ENCODE data around the gene DLX4.

DLX4 gene

GRCh38 chr17:49977463-49978389 lies 8.7 kb downstream of the DLX4 start:
- Histone ChIP-seq H3K9me3 (ENCODE audit: control insufficient read depth, insufficient read depth, low read length) (no peaks in the 10 kb centered on the region), H3K4me1 (ENCODE audit: control insufficient read depth, insufficient read depth, low read length) (peaks cover 30% of the 10 kb centered on the region), H3K9ac (ENCODE audit: low read depth, low read length) (no peak overlapping the region), H3K27ac (ENCODE audit: low read depth, low read length) (no peak overlapping the region), H3K27me3 (ENCODE audit: control insufficient read depth, insufficient read depth, low read length) (peaks cover 81% of the 10 kb centered on the region), H3K4me3 (ENCODE audit: low read depth, low read length) (no peak overlapping the region), H3K36me3 (ENCODE audit: control insufficient read depth, insufficient read depth, low read length) (no peaks in the 10 kb centered on the region)

DNA sequence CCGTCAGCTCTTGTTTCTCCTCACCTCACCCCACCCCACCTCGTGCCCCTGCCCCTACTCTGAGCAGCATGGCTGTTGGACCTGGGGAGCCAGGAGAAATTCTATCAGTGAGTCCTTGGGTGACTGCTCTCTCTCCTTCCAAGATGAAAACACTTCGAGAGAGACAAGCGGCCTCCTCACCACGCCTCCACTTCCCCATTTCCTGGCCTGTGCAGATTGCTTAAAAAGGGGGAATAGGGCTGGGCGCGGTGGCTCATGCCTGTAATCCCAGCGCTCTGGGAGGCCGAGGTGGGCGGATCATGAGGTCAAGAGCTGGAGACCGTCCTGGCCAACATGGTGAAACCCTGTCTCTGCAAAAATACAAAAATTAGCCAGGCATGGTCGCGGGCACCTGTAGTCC lies 9.5 kb downstream of the DLX4 start:
- Histone ChIP-seq H3K27ac (ENCODE audit: low read depth, low read length) (no peak overlapping the region), H3K9me3 (ENCODE audit: control insufficient read depth, insufficient read depth, low read length) (no peaks in the 10 kb centered on the region), H3K9ac (ENCODE audit: low read depth, low read length) (no peak overlapping the region), H3K36me3 (ENCODE audit: control insufficient read depth, insufficient read depth, low read length) (no peaks in the 10 kb centered on the region), H3K27me3 (ENCODE audit: control insufficient read depth, insufficient read depth, low read length) (peaks cover 77% of the 10 kb centered on the region), H3K4me3 (ENCODE audit: low read depth, low read length) (no peak overlapping the region), H3K4me1 (ENCODE audit: control insufficient read depth, insufficient read depth, low read length) (peaks cover 26% of the 10 kb centered on the region)

GRCh38 chr17:49979748-49980479 lies 10.9 kb downstream of the DLX4 start:
- Histone ChIP-seq H3K27ac (ENCODE audit: low read depth, low read length) (no peak overlapping the region), H3K36me3 (ENCODE audit: control insufficient read depth, insufficient read depth, low read length) (no peaks in the 10 kb centered on the region), H3K4me1 (ENCODE audit: control insufficient read depth, insufficient read depth, low read length) (peaks cover 29% of the 10 kb centered on the region), H3K9me3 (ENCODE audit: control insufficient read depth, insufficient read depth, low read length) (no peaks in the 10 kb centered on the region), H3K9ac (ENCODE audit: low read depth, low read length) (no peak overlapping the region), H3K4me3 (ENCODE audit: low read depth, low read length) (no peak overlapping the region), H3K27me3 (ENCODE audit: control insufficient read depth, insufficient read depth, low read length) (peaks cover 71% of the 10 kb centered on the region)

GRCh38 chr17:49980703-49981197 lies 11.8 kb downstream of the DLX4 start:
- H3K4me1 ChIP-seq (ENCODE audit: control insufficient read depth, insufficient read depth, low read length), result peaks cover 23% of the 10 kb centered on the region
- H3K36me3 ChIP-seq (ENCODE audit: control insufficient read depth, insufficient read depth, low read length), result no peaks in the 10 kb centered on the region
- peaks cover 71% of the 10 kb centered on the region for H3K27me3 ChIP-seq (ENCODE audit: control insufficient read depth, insufficient read depth, low read length)
- H3K9ac ChIP-seq (ENCODE audit: low read depth, low read length), result no peak overlapping the region
- no peak overlapping the region for H3K4me3 ChIP-seq (ENCODE audit: low read depth, low read length)
- H3K27ac ChIP-seq (ENCODE audit: low read depth, low read length), result no peak overlapping the region
- H3K9me3 ChIP-seq (ENCODE audit: control insufficient read depth, insufficient read depth, low read length), result no peaks in the 10 kb centered on the region

- Histone ChIP-seq H3K36me3 (ENCODE audit: control insufficient read depth, insufficient read depth, low read length) (no peaks in the 10 kb centered on the region), H3K9ac (ENCODE audit: low read depth, low read length) (no peak overlapping the region), H3K4me3 (ENCODE audit: low read depth, low read length) (no peak overlapping the region), H3K4me1 (ENCODE audit: control insufficient read depth, insufficient read depth, low read length) (peaks cover 18% of the 10 kb centered on the region), H3K27me3 (ENCODE audit: control insufficient read depth, insufficient read depth, low read length) (peaks cover 73% of the 10 kb centered on the region), H3K9me3 (ENCODE audit: control insufficient read depth, insufficient read depth, low read length) (no peaks in the 10 kb centered on the region), H3K27ac (ENCODE audit: low read depth, low read length) (no peak overlapping the region)
Measured at GRCh38 chr17:49984283-49984682, 15.3 kb downstream of the DLX4 start.

- no peak overlapping the region for H3K9ac ChIP-seq (ENCODE audit: low read depth, low read length)
- H3K36me3 ChIP-seq (ENCODE audit: control insufficient read depth, insufficient read depth, low read length), result no peaks in the 10 kb centered on the region
- peaks cover 18% of the 10 kb centered on the region for H3K4me1 ChIP-seq (ENCODE audit: control insufficient read depth, insufficient read depth, low read length)
- no peak overlapping the region for H3K27ac ChIP-seq (ENCODE audit: low read depth, low read length)
- H3K27me3 ChIP-seq (ENCODE audit: control insufficient read depth, insufficient read depth, low read length), result peaks cover 73% of the 10 kb centered on the region
- no peak overlapping the region for H3K4me3 ChIP-seq (ENCODE audit: low read depth, low read length)
- no peaks in the 10 kb centered on the region for H3K9me3 ChIP-seq (ENCODE audit: control insufficient read depth, insufficient read depth, low read length)
Measured at GRCh38 chr17:49984776-49985175, 15.8 kb downstream of the DLX4 start.

DNA sequence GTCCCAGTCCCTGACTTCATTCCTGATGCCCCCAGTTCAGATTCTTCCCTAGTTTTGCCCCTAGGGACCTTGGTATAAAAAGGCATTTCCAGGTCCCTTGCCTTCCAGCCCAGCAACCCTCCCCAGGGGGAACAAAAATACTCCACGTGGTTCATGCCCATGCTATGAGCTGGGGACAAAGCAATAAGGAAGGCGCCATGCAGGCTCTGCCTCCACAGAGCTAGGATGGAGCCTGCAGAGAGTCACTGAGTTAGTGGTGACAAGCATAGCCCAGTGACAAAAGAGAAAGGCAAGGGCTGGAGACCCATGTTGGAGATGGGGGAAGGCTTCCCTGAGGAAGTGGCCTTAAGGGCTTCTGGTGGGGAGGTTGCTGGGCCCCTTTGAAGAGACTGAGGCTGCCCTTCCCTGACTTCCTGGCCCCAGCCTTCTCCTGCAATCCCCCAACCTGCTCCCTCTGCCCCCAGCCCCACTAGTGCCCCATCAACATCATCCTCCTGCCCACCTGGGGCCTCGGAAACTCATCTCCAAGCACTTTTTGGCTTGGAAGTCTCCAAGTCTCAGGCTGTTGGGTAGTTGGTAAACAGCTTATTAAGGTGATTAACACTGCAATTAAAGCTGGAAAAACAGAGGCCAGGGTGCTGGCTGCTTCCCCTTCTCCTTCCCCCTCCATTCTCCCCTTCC lies 16.5 kb downstream of the DLX4 start:
- H3K4me1 ChIP-seq (ENCODE audit: control insufficient read depth, insufficient read depth, low read length), result peaks cover 14% of the 10 kb centered on the region
- no peaks in the 10 kb centered on the region for H3K9me3 ChIP-seq (ENCODE audit: control insufficient read depth, insufficient read depth, low read length)
- no peak overlapping the region for H3K4me3 ChIP-seq (ENCODE audit: low read depth, low read length)
- no peak overlapping the region for H3K9ac ChIP-seq (ENCODE audit: low read depth, low read length)
- no peak overlapping the region for H3K27ac ChIP-seq (ENCODE audit: low read depth, low read length)
- H3K36me3 ChIP-seq (ENCODE audit: control insufficient read depth, insufficient read depth, low read length), result no peaks in the 10 kb centered on the region
- peaks cover 73% of the 10 kb centered on the region for H3K27me3 ChIP-seq (ENCODE audit: control insufficient read depth, insufficient read depth, low read length)

- Histone ChIP-seq H3K4me1 (ENCODE audit: control insufficient read depth, insufficient read depth, low read length) (peaks cover 12% of the 10 kb centered on the region; the same call in 1 of the 2 replicates), H3K36me3 (ENCODE audit: control insufficient read depth, insufficient read depth, low read length) (no peaks in the 10 kb centered on the region), H3K9me3 (ENCODE audit: control insufficient read depth, insufficient read depth, low read length) (no peaks in the 10 kb centered on the region), H3K27ac (ENCODE audit: low read depth, low read length) (no peak overlapping the region), H3K4me3 (ENCODE audit: low read depth, low read length) (no peak overlapping the region), H3K9ac (ENCODE audit: low read depth, low read length) (no peak overlapping the region), H3K27me3 (ENCODE audit: control insufficient read depth, insufficient read depth, low read length) (peaks cover 84% of the 10 kb centered on the region)
Measured at GRCh38 chr17:49986396-49987289, 17.7 kb downstream of the DLX4 start.

DNA sequence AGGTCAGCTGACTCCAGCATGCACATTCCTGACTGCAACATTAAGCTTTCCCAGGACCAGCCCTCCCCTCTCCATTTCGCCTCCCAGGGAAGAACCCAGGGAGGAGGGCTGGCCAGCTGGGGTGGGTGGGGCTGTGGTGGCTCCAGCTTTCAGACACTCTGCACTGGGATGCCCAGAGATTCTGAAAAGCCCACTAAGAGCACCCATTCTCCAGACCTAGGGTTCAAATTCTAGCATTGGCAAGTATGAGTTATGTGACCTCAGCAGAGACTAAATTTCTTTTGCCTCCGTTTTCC lies 18.2 kb downstream of the DLX4 start:
- H3K27me3 ChIP-seq (ENCODE audit: control insufficient read depth, insufficient read depth, low read length), result peaks cover 87% of the 10 kb centered on the region

More for the DNA sequence above, 18.2 kb downstream of the DLX4 start:
- Histone ChIP-seq H3K4me1 (ENCODE audit: control insufficient read depth, insufficient read depth, low read length) (peaks cover 12% of the 10 kb centered on the region; the same call in 1 of the 2 replicates), H3K4me3 (ENCODE audit: low read depth, low read length) (no peak overlapping the region), H3K9ac (ENCODE audit: low read depth, low read length) (no peak overlapping the region), H3K36me3 (ENCODE audit: control insufficient read depth, insufficient read depth, low read length) (no peaks in the 10 kb centered on the region), H3K27ac (ENCODE audit: low read depth, low read length) (no peak overlapping the region), H3K9me3 (ENCODE audit: control insufficient read depth, insufficient read depth, low read length) (no peaks in the 10 kb centered on the region)

Measured in HUES48 (cell line).